Activated CD4-positive, alpha-beta T cell treated with anti-CD3 and anti-CD28 coated beads, Interleukin-2, amount 10 ng/mL, durations not matched to agents 7 days and 5 days (primary cell): ENCODE data around the gene SLC31A1. TPM values are rescaled to one million over a fixed set of nuclear protein-coding genes. Genes with fewer than 3 reads are reported as not detected.
"Not testable (repeated sequence)": the region's sequence is repeated elsewhere in the genome, so short reads cannot be mapped to it uniquely, and the experiment has no call there.

ENCODE experiments used
- CTCF ChIA-PET: fragments of 350-600 bp; sonication (Branson Sonifier 250); formaldehyde crosslinking; loops from one replicate; lab custom pipeline; 2021; ENCODE audit warnings: antibody characterized with exemption; lab: Charles Lee
- POLR2A ChIA-PET: fragments of 350-600 bp; sonication (Branson Sonifier 250); formaldehyde crosslinking; loops from one replicate; lab custom pipeline; 2021; ENCODE audit warnings: antibody characterized with exemption; lab: Charles Lee
- DNase-seq: peaks from one replicate; pipeline ENCODE4 v3.0.0-alpha.2; 2020
- H3K27ac Mint-ChIP-seq: one replicate; pipeline ENCODE4 v1.8.0; 2021; ENCODE audit warnings: mild to moderate bottlenecking, moderate library complexity, mixed read lengths
- H3K27me3 Mint-ChIP-seq: one replicate; pipeline ENCODE4 v1.8.0; 2021; ENCODE audit warnings: mixed read lengths
- H3K36me3 Mint-ChIP-seq: one replicate; pipeline ENCODE4 v1.8.0; 2021; ENCODE audit warnings: low read depth, mixed read lengths
- H3K4me1 Mint-ChIP-seq: one replicate; pipeline ENCODE4 v1.8.0; 2021; ENCODE audit warnings: mixed read lengths
- H3K4me3 Mint-ChIP-seq: one replicate; pipeline ENCODE4 v1.8.0; 2021; ENCODE audit warnings: mild to moderate bottlenecking, moderate library complexity, mixed read lengths
- H3K9me3 Mint-ChIP-seq: one replicate; pipeline ENCODE4 v1.8.0; 2021; ENCODE audit warnings: mixed read lengths
- total RNA-seq, 2 experiments: library from RNA; stranded (reverse); gene quantifications; one replicate each; pipeline ENCODE4 v1.2.3, GENCODE V29; 2021

Gene SLC31A1
- total RNA-seq, 2 experiments from 2014 or later = 9.2 to 10.4 TPM

DNA sequence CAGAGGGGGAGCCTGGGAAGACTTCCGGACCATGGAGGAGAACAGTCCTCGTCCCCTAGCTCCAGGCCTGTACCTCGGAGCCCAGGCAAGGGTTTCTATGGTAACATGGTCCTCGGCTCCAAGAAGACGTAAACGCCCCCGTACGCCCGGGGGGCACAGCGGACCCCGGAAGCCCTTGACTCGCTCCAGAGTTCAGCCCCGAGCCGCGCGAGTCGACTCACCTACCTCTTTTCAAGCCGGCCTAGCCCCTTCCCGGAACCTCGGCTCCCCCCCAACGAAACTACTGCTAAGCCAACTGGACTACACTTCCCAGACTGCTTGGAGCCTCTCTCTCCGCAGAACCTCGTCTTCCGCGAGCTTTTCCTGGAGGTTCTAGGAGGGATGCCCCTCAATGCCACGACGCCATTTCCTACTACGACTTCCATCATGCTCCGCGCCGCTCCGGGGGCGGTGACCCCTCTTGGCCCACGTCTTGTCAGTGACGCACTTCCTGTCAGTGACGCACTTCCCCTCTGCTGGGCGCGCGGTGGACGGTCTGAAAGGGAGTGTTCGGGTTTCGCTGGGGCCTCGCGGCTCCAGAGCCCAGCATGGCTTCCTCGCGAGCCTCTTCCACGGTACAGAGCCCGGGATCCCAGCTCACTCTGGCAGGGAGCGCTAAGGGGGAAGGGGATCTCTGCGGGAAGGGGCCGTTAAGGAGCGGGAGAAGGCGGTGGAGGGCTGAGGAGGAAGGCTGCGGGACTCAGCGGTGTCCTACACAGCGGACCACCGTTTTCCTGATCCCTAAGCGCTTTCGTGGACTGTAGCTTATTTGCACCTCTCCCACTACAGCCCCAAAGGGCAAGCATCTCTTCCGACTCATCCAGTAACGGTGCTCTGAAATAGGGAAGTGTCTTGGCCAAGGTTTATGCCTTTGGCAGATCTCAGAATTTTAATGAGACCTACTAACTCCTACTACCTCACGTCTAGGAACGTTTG is 54.1 kb downstream of the SLC31A1 start, which contains the start of the genes CDC26 and PRPF4:
TSS of gene CDC26 (minus strand) at position 416 of the 975 bp plus-strand sequence. CDS start 3,065 bp downstream, outside the sequence.
TSS of gene PRPF4 (plus strand) at position 502 of the 975 bp plus-strand sequence. CDS start at position 588, 86 bp downstream.
- Mint-ChIP-seq H3K27me3 (no peaks in the 10 kb centered on the region), H3K4me3 (no peak within 1 kb of the TSS), H3K27ac (no peak within 1 kb of the TSS), H3K9me3 (no peaks in the 10 kb centered on the region), H3K4me1 (peaks cover 37% of the 10 kb centered on the region), H3K36me3 (peaks cover 36% of the 10 kb centered on the region)
- POLR2A ChIA-PET = interaction anchor here (0.6 kb wide), 2 partner anchors 22 to 130 kb away, joined by 3 to 6 read pairs; no protein-coding TSS in a partner anchor
- CTCF ChIA-PET = interaction anchor here (0.6 to 2.4 kb wide), 18 partner anchors 11 to 1644 kb away, joined by 3 to 11 read pairs (median 4); partner anchors contain the start of genes ALAD, BSPRY, C9orf43 and DNAJC25
- DNase-seq = peak; percentile 97

DNA sequence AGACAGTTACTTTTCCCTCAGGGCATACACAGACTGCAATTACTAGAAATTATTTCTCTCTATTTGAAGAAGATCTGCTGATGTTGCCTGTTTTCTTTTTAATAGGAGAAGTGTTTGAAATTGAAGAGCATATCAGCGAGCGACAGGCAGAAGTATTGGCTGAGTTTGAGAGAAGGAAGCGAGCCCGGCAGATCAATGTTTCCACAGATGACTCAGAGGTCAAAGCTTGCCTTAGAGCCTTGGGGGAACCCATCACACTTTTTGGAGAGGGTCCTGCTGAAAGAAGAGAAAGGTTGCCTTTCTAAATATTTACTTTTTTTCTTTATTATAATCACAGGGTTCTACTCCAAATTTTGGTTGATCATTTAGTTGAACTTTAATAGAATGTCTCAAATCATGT is 57.5 kb downstream of the SLC31A1 start:
- ChIA-PET CTCF (no interaction called here), POLR2A (no interaction called here)
- Mint-ChIP-seq H3K36me3 (peaks cover 44% of the 10 kb centered on the region), H3K4me1 (peaks cover 32% of the 10 kb centered on the region), H3K4me3 (no peak overlapping the region), H3K27ac (no peak overlapping the region), H3K9me3 (no peaks in the 10 kb centered on the region), H3K27me3 (no peaks in the 10 kb centered on the region)
- DNase-seq = no peak

DNA sequence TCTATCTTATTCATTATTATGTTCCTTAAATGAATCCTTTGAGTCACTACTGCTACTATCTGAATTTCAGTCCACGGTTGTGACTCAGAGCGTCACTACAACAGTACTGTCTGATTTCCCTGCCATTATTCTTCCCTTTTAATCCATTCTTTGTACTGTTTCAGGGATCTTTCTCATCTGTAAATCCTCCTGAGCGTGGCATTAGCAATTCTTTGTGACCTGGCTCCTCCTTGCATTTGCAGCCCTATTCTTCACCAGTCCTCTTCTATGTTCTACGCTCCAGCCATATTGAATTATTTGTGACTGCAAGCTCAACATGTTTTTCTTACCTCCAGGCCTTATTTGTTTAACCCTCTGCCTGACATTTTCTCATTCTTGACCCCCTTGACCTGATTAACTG is 60.0 kb downstream of the SLC31A1 start:
- peaks cover 27% of the 10 kb centered on the region for H3K4me1 Mint-ChIP-seq
- H3K9me3 Mint-ChIP-seq = no peaks in the 10 kb centered on the region
- peaks cover 57% of the 10 kb centered on the region for H3K36me3 Mint-ChIP-seq
- no peaks in the 10 kb centered on the region for H3K27me3 Mint-ChIP-seq
- ChIA-PET CTCF (interaction anchor here (0.7 kb wide), 1 partner anchor 85 kb away, joined by 3 read pairs; no protein-coding TSS in a partner anchor), POLR2A (no interaction called here)
- no peak for DNase-seq
- H3K27ac Mint-ChIP-seq = peak overlapping the region; percentile 4
- H3K4me3 Mint-ChIP-seq = no peak overlapping the region

DNA sequence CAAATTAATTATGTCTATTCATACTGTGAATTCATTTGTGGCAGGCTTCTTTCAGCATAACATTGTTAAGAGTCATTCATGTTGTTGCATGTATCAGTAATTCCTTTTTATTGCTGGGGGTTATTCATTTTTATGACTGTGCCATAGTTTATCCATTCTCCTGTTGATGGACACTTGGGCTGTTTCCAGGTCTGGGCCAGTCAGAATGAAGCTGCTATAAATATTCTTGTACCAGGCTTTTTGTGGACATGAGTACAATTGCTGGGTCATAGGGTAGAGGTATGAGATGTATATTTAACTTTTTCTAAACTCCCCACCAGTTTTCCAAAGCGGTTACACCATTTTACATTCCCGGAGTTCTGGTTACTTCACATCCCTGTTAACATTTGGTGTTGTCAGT is 67.7 kb downstream of the SLC31A1 start:
- H3K4me1 Mint-ChIP-seq = peaks cover 2% of the 10 kb centered on the region
- no peak overlapping the region for H3K27ac Mint-ChIP-seq
- CTCF ChIA-PET = no interaction called here
- no peak overlapping the region for H3K4me3 Mint-ChIP-seq
- POLR2A ChIA-PET = no interaction called here
- DNase-seq = no peak
- no peaks in the 10 kb centered on the region for H3K27me3 Mint-ChIP-seq
- no peaks in the 10 kb centered on the region for H3K9me3 Mint-ChIP-seq
- peaks cover 64% of the 10 kb centered on the region for H3K36me3 Mint-ChIP-seq

DNA sequence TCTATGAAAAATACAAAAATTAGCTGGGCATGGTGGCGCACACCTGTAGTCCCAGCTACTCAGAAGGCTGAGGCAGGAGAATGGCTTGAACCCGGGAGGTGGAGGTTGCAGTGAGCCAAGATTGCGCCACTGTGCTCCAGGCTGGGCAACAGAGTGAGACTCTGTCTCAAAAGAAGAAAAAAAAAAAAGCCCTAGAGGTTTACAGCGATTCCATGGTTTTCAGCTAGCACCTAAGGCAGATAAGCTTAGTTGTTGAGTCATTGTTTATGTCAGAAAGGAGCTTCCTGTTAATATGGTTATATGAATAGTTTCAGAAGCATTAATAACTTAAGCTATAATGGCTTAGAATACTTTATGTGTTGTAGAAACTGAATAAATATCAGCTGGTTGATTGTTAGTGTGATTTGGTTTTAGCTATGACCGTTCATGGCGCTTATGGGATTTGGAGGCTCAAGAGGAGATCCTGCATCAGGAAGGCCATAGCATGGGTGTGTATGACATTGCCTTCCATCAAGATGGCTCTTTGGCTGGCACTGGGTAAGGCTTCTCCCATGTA is 68.8 kb downstream of the SLC31A1 start:
- Mint-ChIP-seq H3K9me3 (no peaks in the 10 kb centered on the region), H3K27ac (no peak overlapping the region), H3K4me1 (no peaks in the 10 kb centered on the region), H3K36me3 (peaks cover 56% of the 10 kb centered on the region), H3K27me3 (no peaks in the 10 kb centered on the region), H3K4me3 (no peak overlapping the region)
- CTCF ChIA-PET = interaction anchor here (0.8 to 1.5 kb wide), 3 partner anchors 9 to 28 kb away, joined by 3 read pairs; no protein-coding TSS in a partner anchor
- no peak for DNase-seq
- POLR2A ChIA-PET = no interaction called here

DNA sequence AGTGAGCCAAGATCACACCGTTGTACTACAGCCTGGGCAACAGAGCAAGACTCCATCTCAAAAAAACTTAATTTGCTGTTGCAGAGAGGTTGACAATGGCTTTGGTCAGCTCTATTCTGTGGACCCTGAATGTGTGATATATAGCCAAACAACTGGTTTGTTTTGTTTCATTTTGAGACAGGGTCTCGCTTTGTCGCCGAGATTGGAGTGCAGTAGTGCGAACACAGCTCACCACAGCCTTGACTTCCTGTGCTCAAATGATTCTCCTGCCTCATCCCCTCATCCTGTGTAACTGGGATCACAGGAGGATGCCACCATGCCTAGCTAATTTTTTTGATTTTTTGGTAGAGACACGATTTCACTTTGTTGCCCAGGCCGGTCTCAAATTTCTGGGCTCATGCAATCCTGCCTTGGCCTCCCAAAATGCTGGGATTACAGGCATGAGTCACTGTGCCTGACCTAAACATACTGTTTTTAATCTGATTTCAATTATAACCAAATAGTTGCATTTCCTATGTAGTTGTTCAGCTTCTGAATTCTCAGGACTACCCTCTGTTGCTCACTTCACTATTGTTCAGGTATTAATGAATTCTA is 72.0 kb downstream of the SLC31A1 start:
- CTCF ChIA-PET = interaction anchor here (0.5 kb wide), 1 partner anchor 313 kb away, joined by 3 read pairs; no protein-coding TSS in a partner anchor
- no peak overlapping the region for H3K27ac Mint-ChIP-seq
- POLR2A ChIA-PET = no interaction called here
- H3K9me3 Mint-ChIP-seq = no peaks in the 10 kb centered on the region
- no peak for DNase-seq
- no peak overlapping the region for H3K4me3 Mint-ChIP-seq
- H3K36me3 Mint-ChIP-seq = peaks cover 41% of the 10 kb centered on the region
- no peaks in the 10 kb centered on the region for H3K4me1 Mint-ChIP-seq
- H3K27me3 Mint-ChIP-seq = no peaks in the 10 kb centered on the region

DNA sequence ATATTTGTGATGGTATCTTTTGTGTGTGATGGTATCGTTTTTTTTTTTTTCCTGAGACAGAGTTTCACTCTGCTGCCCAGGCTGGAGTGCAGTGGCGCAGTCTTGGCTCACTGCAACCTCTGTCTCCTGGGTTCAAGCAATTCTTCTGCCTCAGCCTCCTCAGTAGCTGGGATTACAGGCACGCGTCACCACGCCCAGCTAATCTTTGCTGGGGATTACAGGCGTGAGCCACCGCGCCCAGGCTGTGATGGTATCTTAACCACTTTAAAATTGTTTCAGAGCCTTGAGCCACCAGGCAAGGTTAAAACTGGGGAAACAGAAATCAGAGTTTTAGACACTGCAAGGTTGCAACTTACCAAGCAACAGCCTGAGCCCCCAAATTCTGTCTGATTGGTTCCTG is 74.9 kb downstream of the SLC31A1 start:
- Mint-ChIP-seq H3K36me3 (peaks cover 18% of the 10 kb centered on the region), H3K27me3 (peaks cover 14% of the 10 kb centered on the region)
- CTCF ChIA-PET = interaction anchor here (0.6 to 0.8 kb wide), 3 partner anchors 18 to 86 kb away, joined by 3 read pairs; no protein-coding TSS in a partner anchor
- H3K4me1 Mint-ChIP-seq, H3K9me3 Mint-ChIP-seq, H3K4me3 Mint-ChIP-seq, H3K27ac Mint-ChIP-seq, DNase-seq, POLR2A ChIA-PET: not testable (repeated sequence)

DNA sequence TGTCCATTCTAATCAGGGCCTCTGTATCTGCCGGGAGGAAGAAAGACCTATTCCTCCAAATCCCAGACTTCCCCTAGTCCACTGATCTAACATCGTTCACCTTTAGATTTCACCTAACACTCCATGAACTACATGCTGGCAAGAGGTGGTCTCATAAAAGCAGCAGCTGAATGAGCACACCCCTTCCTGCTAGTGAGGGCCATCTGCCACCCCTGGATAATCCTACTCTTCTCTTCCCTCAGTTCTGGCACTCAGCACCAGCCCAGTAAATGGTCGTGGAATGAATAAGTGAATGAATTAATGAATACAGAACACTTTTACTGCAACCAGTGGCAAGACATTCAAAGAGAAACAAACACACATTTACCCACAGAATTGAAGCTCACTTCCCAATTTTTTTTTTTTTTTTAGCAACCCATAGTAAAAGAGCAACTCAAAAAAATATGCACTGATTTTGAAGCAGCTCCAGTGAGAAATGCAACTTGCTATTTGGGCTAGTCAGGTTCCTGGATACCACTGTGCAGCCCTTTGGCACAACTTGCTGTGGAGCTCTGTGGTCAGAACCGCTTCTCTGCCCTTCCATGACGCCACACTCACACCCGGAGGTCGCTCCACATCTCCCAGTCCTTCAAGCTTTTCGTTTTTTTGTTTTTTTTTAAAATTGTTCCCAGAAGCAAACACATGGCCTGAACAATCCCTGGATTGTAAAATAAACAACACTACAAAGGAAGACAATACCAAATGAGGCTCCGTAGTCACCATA is 75.6 kb downstream of the SLC31A1 start:
- POLR2A ChIA-PET = interaction anchor here (0.6 kb wide), 1 partner anchor 76 kb away, joined by 3 read pairs; the partner anchor contains the start of gene FKBP15
- peaks cover 12% of the 10 kb centered on the region for H3K36me3 Mint-ChIP-seq
- peaks cover 2% of the 10 kb centered on the region for H3K4me1 Mint-ChIP-seq
- DNase-seq = no peak
- CTCF ChIA-PET = interaction anchor here (0.6 to 0.8 kb wide), 5 partner anchors 17 to 1514 kb away, joined by 3 to 4 read pairs (median 3); no protein-coding TSS in a partner anchor
- no peak overlapping the region for H3K27ac Mint-ChIP-seq
- no peaks in the 10 kb centered on the region for H3K9me3 Mint-ChIP-seq
- H3K4me3 Mint-ChIP-seq = no peak overlapping the region
- peaks cover 15% of the 10 kb centered on the region for H3K27me3 Mint-ChIP-seq

DNA sequence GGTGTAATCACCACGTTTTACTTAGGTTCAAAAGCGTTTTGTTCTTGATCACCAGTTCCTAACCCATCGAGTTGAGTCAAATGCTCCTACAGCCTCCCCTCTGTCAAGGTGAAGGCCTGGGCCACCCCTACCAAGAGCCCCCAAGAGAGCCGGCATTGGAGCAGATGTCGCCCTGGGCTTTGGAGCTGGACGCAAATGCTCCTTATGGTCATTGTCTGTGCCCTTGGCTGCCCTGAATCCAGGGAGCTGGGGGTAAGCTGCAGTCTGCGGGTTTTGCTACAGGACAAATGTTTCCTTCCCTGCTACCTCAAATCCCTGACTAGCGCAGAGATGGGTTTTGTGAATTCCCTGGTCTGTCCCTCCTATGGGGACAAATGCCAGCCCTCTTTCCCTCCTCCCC is 77.0 kb downstream of the SLC31A1 start:
- POLR2A ChIA-PET = interaction anchor here (0.6 kb wide), 1 partner anchor 288 kb away, joined by 3 read pairs; no protein-coding TSS in a partner anchor
- peaks cover 2% of the 10 kb centered on the region for H3K36me3 Mint-ChIP-seq
- peaks cover 19% of the 10 kb centered on the region for H3K27me3 Mint-ChIP-seq
- peaks cover 2% of the 10 kb centered on the region for H3K4me1 Mint-ChIP-seq
- no peak overlapping the region for H3K4me3 Mint-ChIP-seq
- H3K27ac Mint-ChIP-seq = no peak overlapping the region
- no peaks in the 10 kb centered on the region for H3K9me3 Mint-ChIP-seq
- CTCF ChIA-PET = no interaction called here
- DNase-seq = no peak

DNA sequence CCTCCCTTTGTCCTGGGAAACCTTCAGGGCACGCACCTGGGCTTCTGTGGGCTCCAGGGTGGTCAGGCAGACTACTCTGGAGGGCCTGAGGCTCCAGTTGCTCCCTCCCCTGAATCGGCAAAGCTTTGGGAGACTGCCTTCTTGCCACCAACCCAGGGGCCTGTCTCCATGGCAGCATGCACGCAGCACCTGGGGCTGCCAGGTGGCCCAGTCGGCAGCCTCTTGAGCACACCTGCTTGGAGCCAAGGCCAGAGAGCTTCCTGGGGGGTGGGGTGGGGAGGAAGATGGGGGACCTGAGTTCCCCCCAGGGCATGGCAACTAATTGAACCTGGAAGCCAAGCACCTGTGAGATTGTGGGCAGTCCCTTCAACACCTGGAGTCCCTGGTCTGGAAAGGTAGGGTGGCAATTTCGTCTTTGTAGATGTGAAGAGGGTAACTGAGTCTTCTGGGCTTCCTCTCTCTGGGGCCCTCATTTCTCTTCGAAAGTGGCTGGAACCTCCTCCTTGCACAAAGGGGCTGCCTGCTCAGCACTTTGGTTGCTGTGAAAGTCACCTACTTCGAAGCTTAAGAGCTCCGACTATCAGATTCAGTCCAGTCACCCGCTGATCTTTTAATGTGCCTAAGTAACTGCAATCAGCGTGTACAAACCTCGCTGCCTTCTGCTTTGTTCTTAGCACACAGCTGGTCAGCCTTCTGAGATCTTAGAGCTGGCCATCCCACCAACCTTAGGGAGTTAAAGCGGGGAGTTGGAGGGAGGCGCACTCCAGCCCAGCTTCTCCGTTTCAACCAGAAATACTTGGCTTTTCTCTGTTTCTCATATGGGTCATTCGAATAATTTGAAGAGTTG is 77.8 kb downstream of the SLC31A1 start:
- peaks cover 19% of the 10 kb centered on the region for H3K27me3 Mint-ChIP-seq
- no peak for DNase-seq
- H3K27ac Mint-ChIP-seq = no peak overlapping the region
- H3K4me1 Mint-ChIP-seq = peaks cover 2% of the 10 kb centered on the region
- H3K36me3 Mint-ChIP-seq = no peaks in the 10 kb centered on the region
- H3K9me3 Mint-ChIP-seq = no peaks in the 10 kb centered on the region
- POLR2A ChIA-PET = interaction anchor here (0.6 kb wide), 1 partner anchor 287 kb away, joined by 3 read pairs; no protein-coding TSS in a partner anchor
- CTCF ChIA-PET = interaction anchor here (0.8 kb wide), 1 partner anchor 8 kb away, joined by 3 read pairs; no protein-coding TSS in a partner anchor
- no peak overlapping the region for H3K4me3 Mint-ChIP-seq

DNA sequence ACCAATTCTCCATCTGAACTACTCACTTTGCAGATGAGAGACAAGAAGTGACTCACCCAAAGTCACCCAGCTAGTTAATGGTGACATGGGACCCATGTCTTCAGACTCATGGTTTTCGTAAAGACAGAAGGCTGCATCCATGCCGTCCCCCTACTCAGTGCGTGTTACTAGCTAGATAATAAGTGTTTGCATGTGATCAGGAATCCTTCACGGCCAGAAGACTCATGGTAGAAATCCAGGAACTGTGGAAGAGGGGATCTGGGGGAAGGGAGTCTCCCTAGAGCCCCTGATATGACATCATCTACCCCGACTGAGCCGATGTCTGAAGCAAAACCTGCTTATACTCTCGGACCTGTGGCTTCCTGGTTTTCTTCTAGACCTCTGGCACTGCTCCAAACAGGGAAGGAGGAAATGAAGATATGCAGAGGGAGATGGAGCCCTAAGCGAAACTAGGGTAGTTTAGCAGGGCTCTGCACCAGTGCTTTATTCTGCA is 78.5 kb downstream of the SLC31A1 start:
- no peak overlapping the region for H3K4me3 Mint-ChIP-seq
- no peaks in the 10 kb centered on the region for H3K36me3 Mint-ChIP-seq
- CTCF ChIA-PET = interaction anchor here (0.8 kb wide), 1 partner anchor 9 kb away, joined by 3 read pairs; no protein-coding TSS in a partner anchor
- peaks cover 2% of the 10 kb centered on the region for H3K4me1 Mint-ChIP-seq
- H3K27ac Mint-ChIP-seq = no peak overlapping the region
- no peak for DNase-seq
- peaks cover 19% of the 10 kb centered on the region for H3K27me3 Mint-ChIP-seq
- POLR2A ChIA-PET = no interaction called here
- H3K9me3 Mint-ChIP-seq = no peaks in the 10 kb centered on the region
